Ovary (tissue), 9 donors: ENCODE measurements around the gene HADHA. TPM values are rescaled to one million over a fixed set of nuclear protein-coding genes. Genes with fewer than 3 reads are reported as not detected.

Source experiments
- DNase-seq, 5 donors: peaks; one replicate each; pipeline ENCODE4 v3.0.0-alpha.2; 2019 to 2020
- H3K27ac ChIP-seq, 2 donors: fragments of 200-600 bp; one replicate each; pipeline versions ENCODE4 v1.5.1 to v1.8.0; 2019 to 2022
- H3K27me3 ChIP-seq: fragments of 200-600 bp; one replicate; pipeline ENCODE4 v1.8.0; 2022
- H3K36me3 ChIP-seq: fragments of 200-600 bp; sonication (generic); one replicate; pipeline ENCODE4 v1.5.1; 2019
- H3K4me1 ChIP-seq: one replicate; pipeline ENCODE4 v1.8.1; 2013; ENCODE audit warnings: mild to moderate bottlenecking, moderate library complexity; ENCODE audit not compliant: insufficient read depth
- H3K4me3 ChIP-seq: fragments of 200-600 bp; sonication (generic); one replicate; pipeline ENCODE4 v1.5.1; 2017
- H3K9me3 ChIP-seq, 2 donors: fragments of 200-600 bp in 1 of 2; sonication (generic) in 1 of 2; one replicate each; pipeline versions ENCODE4 v1.5.1 to v1.8.1; 2013 to 2019; ENCODE audit warnings: mild to moderate bottlenecking in 1 of 2, moderate library complexity in 1 of 2
- EP300 ChIP-seq: sonication (generic); formaldehyde crosslinking; IDR thresholded peaks from one replicate; pipeline ENCODE4 v1.6.1; 2017; ENCODE audit warnings: antibody characterized with exemption
- POLR2A ChIP-seq: fragments of 450-650 bp; IDR thresholded peaks from one replicate; pipeline ENCODE4 v1.6.1; 2017; ENCODE audit warnings: antibody characterized with exemption, mild to moderate bottlenecking, moderate library complexity
- WGBS, 3 donors: extraction: QIAGEN DNeasy Blood & Tissue Kit in 1 of 3; methylation state at CpG; one replicate each; pipeline versions ENCODE4 v1.1.5 to v1.1.7; 2013 to 2017; 5-methylcytosine and 5-hydroxymethylcytosine counted together
- intact Hi-C, 4 donors: fragments of 100-400 bp; cut with DNase I; formaldehyde crosslinking; loops; one replicate each; pipeline versions ENCODE4 v1.11.0 to v1.15.1; 2022 to 2023
- polyA plus RNA-seq, 2 donors: library from polyadenylated mRNA; stranded (reverse); fragments of 200-250 nt in 1 of 2; fragments of 350-450 nt in 1 of 2; fragmentation: Illumina TruSeq in 1 of 2; extraction: RNeasy Lipid Tissue Mini Kit (QIAGEN cat#74804) in 1 of 2; gene quantifications; one replicate each; pipeline ENCODE4 v1.2.3, GENCODE V29; 2013 to 2014
- total RNA-seq, 7 donors: library from RNA; depleted of rRNA in 2 of 7; stranded (reverse); fragments of >200 nt in 2 of 7; fragmentation: NEBNext Ultra II Directional in 3 of 7; extraction: Animal tissue kit (Norgen Biotek cat#: 25700) in 3 of 7; gene quantifications; one replicate each; pipeline versions ENCODE4 v1.1.0 to v1.2.4, GENCODE V29; 2016 to 2023
- TF ChIP-seq, protein P1 (sequence below), 3 donors: fragments of 450-650 bp in 2 of 3; fragments of 200-600 bp in 1 of 3; IDR thresholded peaks; one replicate each; pipeline versions ENCODE4 v1.5.1 to v1.8.0; 2016 to 2022; ENCODE audit warnings: antibody characterized with exemption in 3 of 3, mild to moderate bottlenecking in 1 of 3
- donor health status: DM: no; HTN: no; CAD: no; lungs with moderate emphysema.
- donor health status: DM: no; HTN: no; CAD: no.
- donor health status: Bipolar disorder and iron deficiency.
- donor health status: DM: yes; HTN: yes; CAD: no.
- donor health status: DM: no; HTN: no; CAD: no.
- donor health status: DM: yes; HTN: yes; CAD: no.

Gene HADHA
- total and polyA plus RNA-seq, 9 donors, result 85.2 to 290 (median 129) TPM

- Histone ChIP-seq H3K4me3 (no peak overlapping the region), H3K4me1 (no peaks in the 10 kb centered on the region), H3K36me3 (no peaks in the 10 kb centered on the region), H3K9me3 (no peaks in the 10 kb centered on the region), H3K27me3 (no peaks in the 10 kb centered on the region), H3K27ac (no peak overlapping the region)
- 53 to 58% (median 56%) methylated on average over 12 of the region's 12 CpGs for WGBS, 3 donors
- intact Hi-C loops, result no loop called here
- no peak for DNase-seq
- TF ChIP-seq POLR2A, result no peak
- TF ChIP-seq, protein P1, sequence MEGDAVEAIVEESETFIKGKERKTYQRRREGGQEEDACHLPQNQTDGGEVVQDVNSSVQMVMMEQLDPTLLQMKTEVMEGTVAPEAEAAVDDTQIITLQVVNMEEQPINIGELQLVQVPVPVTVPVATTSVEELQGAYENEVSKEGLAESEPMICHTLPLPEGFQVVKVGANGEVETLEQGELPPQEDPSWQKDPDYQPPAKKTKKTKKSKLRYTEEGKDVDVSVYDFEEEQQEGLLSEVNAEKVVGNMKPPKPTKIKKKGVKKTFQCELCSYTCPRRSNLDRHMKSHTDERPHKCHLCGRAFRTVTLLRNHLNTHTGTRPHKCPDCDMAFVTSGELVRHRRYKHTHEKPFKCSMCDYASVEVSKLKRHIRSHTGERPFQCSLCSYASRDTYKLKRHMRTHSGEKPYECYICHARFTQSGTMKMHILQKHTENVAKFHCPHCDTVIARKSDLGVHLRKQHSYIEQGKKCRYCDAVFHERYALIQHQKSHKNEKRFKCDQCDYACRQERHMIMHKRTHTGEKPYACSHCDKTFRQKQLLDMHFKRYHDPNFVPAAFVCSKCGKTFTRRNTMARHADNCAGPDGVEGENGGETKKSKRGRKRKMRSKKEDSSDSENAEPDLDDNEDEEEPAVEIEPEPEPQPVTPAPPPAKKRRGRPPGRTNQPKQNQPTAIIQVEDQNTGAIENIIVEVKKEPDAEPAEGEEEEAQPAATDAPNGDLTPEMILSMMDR (IDR thresholded peaks at IDR 0.05), result no peak
- no peak for TF ChIP-seq EP300
These were observed 49.1 kb downstream of the HADHA start for GRCh38 chr2:26195040-26195984.

DNA sequence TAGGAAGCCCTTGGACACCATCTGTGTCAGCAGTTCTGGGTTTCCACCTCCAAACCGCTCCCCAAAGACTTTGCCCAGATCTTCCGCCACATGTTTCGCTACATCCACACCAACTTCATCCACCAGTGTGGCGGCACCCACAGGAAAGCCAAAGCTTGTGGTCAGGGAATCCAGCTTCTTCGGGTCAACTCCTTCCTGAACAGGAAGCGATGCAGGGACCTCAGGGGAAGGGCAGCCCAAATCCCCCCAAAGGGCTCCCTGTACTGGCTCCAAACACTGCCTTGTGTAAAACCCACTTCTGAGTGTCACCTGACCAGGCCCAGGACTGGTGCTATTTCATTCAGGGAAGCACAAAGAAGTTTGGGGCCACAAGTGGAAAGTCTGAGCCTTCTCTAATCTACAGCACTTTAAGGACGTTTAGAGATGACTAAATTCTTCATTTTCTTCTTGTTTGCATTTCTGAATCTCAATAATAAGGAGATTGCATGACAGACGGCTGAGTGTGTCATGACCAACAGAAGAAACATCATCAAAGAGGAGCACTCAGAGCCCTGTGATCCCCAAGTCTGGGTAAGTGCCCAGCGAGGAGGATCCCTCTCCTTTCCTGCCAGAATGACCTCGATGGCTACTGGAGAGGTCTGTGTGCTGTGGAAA is 50.7 kb downstream of the HADHA start:
- Histone ChIP-seq H3K9me3 (no peaks in the 10 kb centered on the region), H3K36me3 (no peaks in the 10 kb centered on the region), H3K4me1 (no peaks in the 10 kb centered on the region), H3K27me3 (no peaks in the 10 kb centered on the region), H3K4me3 (no peak overlapping the region), H3K27ac (no peak overlapping the region)
- no peak for DNase-seq
- 86 to 93% (median 88%) methylated on average over 10 of the region's 10 CpGs for WGBS, 3 donors
- intact Hi-C loops, result no loop called here
- TF ChIP-seq, protein P1 (IDR thresholded peaks at IDR 0.05), result no peak
- TF ChIP-seq EP300 (no peak), POLR2A (no peak)

DNA sequence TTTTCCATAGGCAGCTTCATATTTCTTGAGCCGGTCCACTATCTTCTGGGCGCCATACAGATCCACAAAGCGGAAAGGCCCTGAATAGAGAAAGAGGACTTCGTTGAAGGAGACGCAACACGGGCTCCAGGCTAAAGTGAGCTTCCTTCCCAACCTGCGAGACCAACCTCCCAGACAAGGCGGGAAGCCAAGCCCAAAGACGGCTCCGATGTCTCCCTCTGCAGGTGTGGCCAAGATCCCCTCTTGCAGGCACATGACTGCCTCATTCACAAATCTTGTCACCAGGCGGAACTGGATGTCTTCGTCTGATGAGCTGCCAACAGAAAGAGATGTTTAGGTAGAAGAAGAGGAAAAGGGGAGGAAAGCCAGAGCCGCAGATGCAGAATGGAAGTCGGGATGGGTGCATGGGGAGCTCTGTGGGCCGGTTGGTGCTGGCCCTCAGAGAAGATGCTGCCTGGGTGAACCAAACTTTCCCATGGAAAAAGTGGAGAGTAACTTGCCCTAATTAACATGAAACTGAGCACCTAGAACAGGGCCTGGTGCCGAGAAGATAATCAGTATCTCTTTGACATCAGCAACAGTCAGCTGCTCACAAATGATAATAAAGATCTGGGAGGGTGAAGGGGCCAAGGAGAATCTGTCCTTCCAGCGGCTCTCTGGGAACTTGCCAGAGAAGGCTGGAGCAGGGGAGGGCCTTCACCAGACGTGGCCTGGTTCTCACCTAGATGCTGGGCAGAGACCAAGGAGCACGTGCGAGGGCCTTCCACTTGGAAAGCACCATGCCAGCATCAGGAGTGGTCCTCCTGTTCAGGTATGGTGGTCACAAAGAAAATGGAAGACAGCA is 52.9 kb downstream of the HADHA start:
- no peaks in the 10 kb centered on the region for H3K36me3 ChIP-seq
- H3K4me3 ChIP-seq, result no peak overlapping the region
- H3K27ac ChIP-seq, result no peak overlapping the region
- H3K27me3 ChIP-seq, result no peaks in the 10 kb centered on the region
- WGBS, 3 donors, result 76 to 83% (median 81%) methylated on average over 20 of the region's 20 CpGs
- no peak for DNase-seq
- peaks cover 1% of the 10 kb centered on the region for H3K4me1 ChIP-seq
- no peaks in the 10 kb centered on the region for H3K9me3 ChIP-seq
- intact Hi-C loops, result no loop called here
- TF ChIP-seq POLR2A (no peak), EP300 (no peak)
- TF ChIP-seq, protein P1 (IDR thresholded peaks at IDR 0.05), result no peak

- Histone ChIP-seq H3K9me3 (no peaks in the 10 kb centered on the region), H3K27ac (no peak overlapping the region), H3K4me1 (peaks cover 5% of the 10 kb centered on the region), H3K4me3 (no peak overlapping the region), H3K36me3 (no peaks in the 10 kb centered on the region), H3K27me3 (no peaks in the 10 kb centered on the region)
- intact Hi-C loops, result no loop called here
- 67 to 71% (median 69%) methylated on average over 7 of the region's 7 CpGs for WGBS, 3 donors
- no peak for DNase-seq
- TF ChIP-seq, protein P1 (IDR thresholded peaks at IDR 0.05), result no peak
- TF ChIP-seq EP300 (no peak), POLR2A (no peak)
These were observed 54.1 kb downstream of the HADHA start for GRCh38 chr2:26190369-26190768.
